Measurements from ENCODE around the gene RAD51C. TPM values are rescaled to one million over a fixed set of nuclear protein-coding genes. Genes with fewer than 3 reads are reported as not detected.
A peak's percentile ranks its signal among the peaks of the same experiment; 100 is the strongest.

Gene RAD51C
- total RNA-seq, 2 donors from 2014 or later: 18.0 to 26.5 TPM

GRCh38 chr17:58734040-58734439, 41.6 kb downstream of the RAD51C start:
- no peak overlapping the region for H3K27ac ChIP-seq (ENCODE audit: low read depth, low read length)
- no peaks in the 10 kb centered on the region for H3K4me1 ChIP-seq (ENCODE audit: control insufficient read depth, insufficient read depth, low read length)
- H3K9ac ChIP-seq (ENCODE audit: extremely low read depth, low read length, poor library complexity, severe bottlenecking): no peak overlapping the region
- H3K9me3 Mint-ChIP-seq: no peaks in the 10 kb centered on the region
- WGBS, 2 experiments (ENCODE audit: insufficient coverage in 1 of 2, insufficient read length in 1 of 2): 95% methylated on average over 3 of the region's 3 CpGs; no CpG with 5 or more reads in 1 of the 2 experiments
- H3K27me3 Mint-ChIP-seq (ENCODE audit: insufficient read depth): no peaks in the 10 kb centered on the region
- H3K4me3 Mint-ChIP-seq: no peak overlapping the region
- no peaks in the 10 kb centered on the region for H3K36me3 ChIP-seq (ENCODE audit: control insufficient read depth, insufficient read depth, low read length)
- no peaks in the 10 kb centered on the region for H3K27me3 ChIP-seq (ENCODE audit: control insufficient read depth, insufficient read depth, low read length, poor library complexity, severe bottlenecking)
- H3K36me3 Mint-ChIP-seq (ENCODE audit: low read depth): peaks cover 2% of the 10 kb centered on the region
- no peak overlapping the region for H3K27ac Mint-ChIP-seq
- DNase-seq: no peak
- H3K4me3 ChIP-seq (ENCODE audit: low read length): no peak overlapping the region
- H3K4me1 Mint-ChIP-seq: no peaks in the 10 kb centered on the region
- TF ChIP-seq, protein P1, sequence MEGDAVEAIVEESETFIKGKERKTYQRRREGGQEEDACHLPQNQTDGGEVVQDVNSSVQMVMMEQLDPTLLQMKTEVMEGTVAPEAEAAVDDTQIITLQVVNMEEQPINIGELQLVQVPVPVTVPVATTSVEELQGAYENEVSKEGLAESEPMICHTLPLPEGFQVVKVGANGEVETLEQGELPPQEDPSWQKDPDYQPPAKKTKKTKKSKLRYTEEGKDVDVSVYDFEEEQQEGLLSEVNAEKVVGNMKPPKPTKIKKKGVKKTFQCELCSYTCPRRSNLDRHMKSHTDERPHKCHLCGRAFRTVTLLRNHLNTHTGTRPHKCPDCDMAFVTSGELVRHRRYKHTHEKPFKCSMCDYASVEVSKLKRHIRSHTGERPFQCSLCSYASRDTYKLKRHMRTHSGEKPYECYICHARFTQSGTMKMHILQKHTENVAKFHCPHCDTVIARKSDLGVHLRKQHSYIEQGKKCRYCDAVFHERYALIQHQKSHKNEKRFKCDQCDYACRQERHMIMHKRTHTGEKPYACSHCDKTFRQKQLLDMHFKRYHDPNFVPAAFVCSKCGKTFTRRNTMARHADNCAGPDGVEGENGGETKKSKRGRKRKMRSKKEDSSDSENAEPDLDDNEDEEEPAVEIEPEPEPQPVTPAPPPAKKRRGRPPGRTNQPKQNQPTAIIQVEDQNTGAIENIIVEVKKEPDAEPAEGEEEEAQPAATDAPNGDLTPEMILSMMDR (conservative IDR thresholded peaks at IDR 0.05): no peak
- no peaks in the 10 kb centered on the region for H3K9me3 ChIP-seq (ENCODE audit: control insufficient read depth, low read length)

- WGBS, 2 experiments (ENCODE audit: insufficient coverage in 1 of 2, insufficient read length in 1 of 2): 80 to 96% methylated on average over 2 of the region's 3 CpGs
- H3K27me3 Mint-ChIP-seq (ENCODE audit: insufficient read depth): no peaks in the 10 kb centered on the region
- no peaks in the 10 kb centered on the region for H3K4me1 ChIP-seq (ENCODE audit: control insufficient read depth, insufficient read depth, low read length)
- no peak for DNase-seq
- no peaks in the 10 kb centered on the region for H3K9me3 Mint-ChIP-seq
- H3K36me3 Mint-ChIP-seq (ENCODE audit: low read depth): no peaks in the 10 kb centered on the region
- H3K4me1 Mint-ChIP-seq: no peaks in the 10 kb centered on the region
- no peaks in the 10 kb centered on the region for H3K9me3 ChIP-seq (ENCODE audit: control insufficient read depth, low read length)
- no peaks in the 10 kb centered on the region for H3K36me3 ChIP-seq (ENCODE audit: control insufficient read depth, insufficient read depth, low read length)
- H3K9ac ChIP-seq (ENCODE audit: extremely low read depth, low read length, poor library complexity, severe bottlenecking): no peak overlapping the region
- no peak overlapping the region for H3K27ac ChIP-seq (ENCODE audit: low read depth, low read length)
- no peak overlapping the region for H3K4me3 ChIP-seq (ENCODE audit: low read length)
- no peaks in the 10 kb centered on the region for H3K27me3 ChIP-seq (ENCODE audit: control insufficient read depth, insufficient read depth, low read length, poor library complexity, severe bottlenecking)
- peak overlapping the region; percentile 21 for H3K27ac Mint-ChIP-seq
- no peak overlapping the region for H3K4me3 Mint-ChIP-seq
- TF ChIP-seq, protein P1 (conservative IDR thresholded peaks at IDR 0.05): no peak
Measured at GRCh38 chr17:58734811-58735210, 42.4 kb downstream of the RAD51C start.

GRCh38 chr17:58741121-58741625, 48.8 kb downstream of the RAD51C start:
- Histone ChIP-seq H3K4me1 (ENCODE audit: control insufficient read depth, insufficient read depth, low read length) (no peaks in the 10 kb centered on the region), H3K4me3 (ENCODE audit: low read length) (no peak overlapping the region), H3K36me3 (ENCODE audit: control insufficient read depth, insufficient read depth, low read length) (no peaks in the 10 kb centered on the region), H3K9ac (ENCODE audit: extremely low read depth, low read length, poor library complexity, severe bottlenecking) (no peak overlapping the region), H3K27ac (ENCODE audit: low read depth, low read length) (no peak overlapping the region), H3K27me3 (ENCODE audit: control insufficient read depth, insufficient read depth, low read length, poor library complexity, severe bottlenecking) (no peaks in the 10 kb centered on the region), H3K9me3 (ENCODE audit: control insufficient read depth, low read length) (no peaks in the 10 kb centered on the region)
- Mint-ChIP-seq H3K27me3 (ENCODE audit: insufficient read depth) (no peaks in the 10 kb centered on the region), H3K9me3 (no peaks in the 10 kb centered on the region), H3K27ac (no peak overlapping the region), H3K4me1 (no peaks in the 10 kb centered on the region), H3K4me3 (no peak overlapping the region), H3K36me3 (ENCODE audit: low read depth) (no peaks in the 10 kb centered on the region)
- DNase-seq: no peak
- WGBS, 2 experiments (ENCODE audit: insufficient coverage in 1 of 2, insufficient read length in 1 of 2): 90 to 100% methylated on average over 6 to 8 of the region's 8 CpGs
- TF ChIP-seq, protein P1 (conservative IDR thresholded peaks at IDR 0.05): no peak

All from endodermal cell (in vitro differentiated cells).